Panc1 (cell line): ENCODE measurements around the gene SLC35G2. TPM values are rescaled to one million over a fixed set of nuclear protein-coding genes. Genes with fewer than 3 reads are reported as not detected.
"Not testable (repeated sequence)": the region's sequence is repeated elsewhere in the genome, so short reads cannot be mapped to it uniquely, and the experiment has no call there.

Experiments
- ATAC-seq: fragments of 200-7000 bp; cut with Tn5 transposase; 2 replicates; pipeline ENCODE4 v1.9.1; 2020; ENCODE audit warnings: mild to moderate bottlenecking, moderate library complexity
- BruUV-seq: library from RNA; stranded (reverse); fragments of 400-500 nt; replicated peaks from 2 replicates; lab custom pipeline; 2021; lab: Mats Ljungman, UMichigan
- CTCF ChIA-PET: fragments of 300-600 bp; sonication (Branson Sonifier 250); formaldehyde crosslinking; loops from one replicate; lab custom pipeline; 2022; ENCODE audit warnings: antibody characterized with exemption; lab: Charles Lee
- POLR2A ChIA-PET: fragments of 300-600 bp; sonication (Branson Sonifier 250); formaldehyde crosslinking; loops from one replicate; lab custom pipeline; 2022; ENCODE audit warnings: antibody characterized with exemption; lab: Charles Lee
- DNase-seq: peaks from one replicate; pipeline ENCODE4 v3.0.0-alpha.2; 2010; ENCODE audit warnings: low read depth, low spot score
- H3K27ac ChIP-seq: 2 replicates; pipeline ENCODE4 v1.5.1; 2011; ENCODE audit warnings: mild to moderate bottlenecking, low read length, inconsistent platforms
- H3K27me3 ChIP-seq: fragments of 200-500 bp; sonication (Bioruptor generic); 2 replicates; pipeline ENCODE4 v1.6.0; 2014; ENCODE audit warnings: low read length, inconsistent platforms; ENCODE audit not compliant: control insufficient read depth, insufficient read depth
- H3K36me3 ChIP-seq: fragments of 200-500 bp; sonication (Bioruptor generic); 2 replicates; pipeline ENCODE4 v1.5.1; 2014; ENCODE audit warnings: inconsistent platforms, mild to moderate bottlenecking, low read length, moderate library complexity; ENCODE audit not compliant: control insufficient read depth, insufficient read depth
- H3K4me1 ChIP-seq: 2 replicates; pipeline ENCODE4 v1.5.1; 2011; ENCODE audit warnings: inconsistent platforms, mild to moderate bottlenecking, low read length, moderate library complexity; ENCODE audit not compliant: control insufficient read depth, insufficient read depth
- H3K4me3 ChIP-seq, 2 experiments: 2 replicates each; pipeline ENCODE4 v1.5.1; 2011 to 2012; ENCODE audit warnings: low read depth in 2 of 2, low read length in 2 of 2, mild to moderate bottlenecking in 2 of 2, inconsistent platforms in 1 of 2, moderate library complexity in 1 of 2
- H3K9me3 ChIP-seq: fragments of 200-500 bp; sonication (Bioruptor generic); 2 replicates; pipeline ENCODE4 v1.5.1; 2014; ENCODE audit warnings: low read depth, mild to moderate bottlenecking, inconsistent platforms, low read length, moderate library complexity; ENCODE audit not compliant: control insufficient read depth, insufficient read depth
- POLR2AphosphoS5 ChIP-seq: IDR thresholded peaks from 2 replicates; pipeline ENCODE4 v1.6.1; 2012; ENCODE audit warnings: mild to moderate bottlenecking, low read depth, low read length, moderate library complexity
- REST ChIP-seq, 2 experiments: IDR thresholded peaks; 2 replicates each; pipeline ENCODE4 v1.6.1; 2011 to 2012; ENCODE audit warnings: low read depth in 2 of 2, control low read depth in 1 of 2, low read length in 1 of 2, mild to moderate bottlenecking in 1 of 2, moderate library complexity in 1 of 2; ENCODE audit not compliant: insufficient read depth in 1 of 2
- SIN3A ChIP-seq: IDR thresholded peaks from 2 replicates; pipeline ENCODE4 v1.6.1; 2012; ENCODE audit warnings: low read depth, mild to moderate bottlenecking, low read length, moderate library complexity, borderline replicate concordance; ENCODE audit not compliant: insufficient read depth
- TCF7L2 ChIP-seq: IDR thresholded peaks from 2 replicates; pipeline ENCODE4 v1.6.1; 2011; ENCODE audit warnings: mild to moderate bottlenecking, low read depth, low read length, inconsistent platforms
- in situ Hi-C: cut with HindIII; loops from 2 replicates; pipeline ENCODE4 v1.10.0; 2016; ENCODE audit warnings: low sequenced_read_pairs, low pct_unique_long_range_greater_than_20kb
- intact Hi-C: fragments of 100-400 bp; cut with micrococcal nuclease; formaldehyde crosslinking; loops from one replicate; pipeline ENCODE4 v1.10.0; 2022; ENCODE audit not compliant: unreplicated experiment
- total RNA-seq: library from RNA; stranded (reverse); gene quantifications from one replicate; pipeline ENCODE4 v1.2.1, GENCODE V29; 2021; ENCODE audit not compliant: unreplicated experiment
- TF ChIP-seq, protein P1 (sequence below): fragments of 450-650 bp; IDR thresholded peaks from 2 replicates; pipeline ENCODE4 v1.5.1; 2017; ENCODE audit warnings: mild to moderate bottlenecking

Gene SLC35G2
- total RNA-seq, 1 experiment from 2014 or later = 15.0 TPM

DNA sequence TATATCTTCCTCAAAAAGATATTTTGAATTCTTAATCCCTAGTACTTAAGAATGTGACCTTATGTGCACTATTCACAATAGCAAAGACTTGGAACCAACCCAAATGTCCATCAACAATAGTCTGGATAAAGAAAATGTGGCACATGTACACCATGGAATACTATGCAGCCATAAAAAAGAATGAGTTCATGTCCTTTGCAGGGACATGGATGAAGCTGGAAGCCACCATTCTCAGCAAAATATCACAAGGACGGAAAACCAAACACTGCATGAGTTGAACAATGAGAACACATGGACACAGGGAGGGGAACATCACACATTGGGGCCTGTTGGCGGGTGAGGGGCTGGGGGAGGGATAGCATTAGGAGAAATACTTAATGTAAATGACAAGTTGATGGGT is 60.6 kb downstream of the SLC35G2 start:
- ATAC-seq, DNase-seq, POLR2A ChIA-PET, H3K27ac ChIP-seq, intact Hi-C loops, H3K27me3 ChIP-seq, H3K9me3 ChIP-seq, in situ Hi-C loops, BruUV-seq, H3K4me1 ChIP-seq, H3K36me3 ChIP-seq, H3K4me3 ChIP-seq, CTCF ChIA-PET: not testable (repeated sequence)

DNA sequence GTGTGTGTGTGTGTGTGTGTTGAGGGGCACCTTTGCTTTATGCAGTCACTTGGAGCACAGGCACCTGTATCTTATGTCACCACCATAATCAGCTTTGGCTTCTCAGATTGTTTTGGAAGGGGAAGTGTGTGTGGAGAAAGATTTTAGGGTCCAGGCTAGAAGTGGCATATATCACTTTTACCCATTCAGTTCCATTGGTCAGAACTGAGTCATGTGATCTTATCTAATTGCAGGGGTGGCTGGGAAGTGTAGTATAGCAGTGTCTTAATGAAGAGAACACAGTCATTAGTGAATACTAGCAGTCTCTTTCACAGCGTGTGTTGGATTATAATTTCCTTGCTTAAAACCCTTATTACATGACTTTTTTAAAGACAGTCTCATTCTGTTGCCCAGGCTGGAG is 63.6 kb downstream of the SLC35G2 start:
- Histone ChIP-seq H3K27me3 (no peaks in the 10 kb centered on the region), H3K4me3 (no peak overlapping the region), H3K36me3 (no peaks in the 10 kb centered on the region), H3K9me3 (peaks cover under 1% of the 10 kb centered on the region; the same call in 1 of the 2 replicates), H3K27ac (no peak overlapping the region), H3K4me1 (no peaks in the 10 kb centered on the region; the same call in 1 of the 2 replicates)
- TF ChIP-seq SIN3A = no peak
- no peak for TF ChIP-seq REST (IDR thresholded peaks at IDR 0.05; ENCODE audit: insufficient read depth in 1 of 2, low read depth in 2 of 2, low read length in 1 of 2)
- no peak for TF ChIP-seq POLR2AphosphoS5
- TF ChIP-seq, protein P1, sequence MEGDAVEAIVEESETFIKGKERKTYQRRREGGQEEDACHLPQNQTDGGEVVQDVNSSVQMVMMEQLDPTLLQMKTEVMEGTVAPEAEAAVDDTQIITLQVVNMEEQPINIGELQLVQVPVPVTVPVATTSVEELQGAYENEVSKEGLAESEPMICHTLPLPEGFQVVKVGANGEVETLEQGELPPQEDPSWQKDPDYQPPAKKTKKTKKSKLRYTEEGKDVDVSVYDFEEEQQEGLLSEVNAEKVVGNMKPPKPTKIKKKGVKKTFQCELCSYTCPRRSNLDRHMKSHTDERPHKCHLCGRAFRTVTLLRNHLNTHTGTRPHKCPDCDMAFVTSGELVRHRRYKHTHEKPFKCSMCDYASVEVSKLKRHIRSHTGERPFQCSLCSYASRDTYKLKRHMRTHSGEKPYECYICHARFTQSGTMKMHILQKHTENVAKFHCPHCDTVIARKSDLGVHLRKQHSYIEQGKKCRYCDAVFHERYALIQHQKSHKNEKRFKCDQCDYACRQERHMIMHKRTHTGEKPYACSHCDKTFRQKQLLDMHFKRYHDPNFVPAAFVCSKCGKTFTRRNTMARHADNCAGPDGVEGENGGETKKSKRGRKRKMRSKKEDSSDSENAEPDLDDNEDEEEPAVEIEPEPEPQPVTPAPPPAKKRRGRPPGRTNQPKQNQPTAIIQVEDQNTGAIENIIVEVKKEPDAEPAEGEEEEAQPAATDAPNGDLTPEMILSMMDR = no peak
- TF ChIP-seq TCF7L2 = no peak
- BruUV-seq = no TSS peak
- POLR2A ChIA-PET = no interaction called here
- in situ Hi-C loops = no loop called here
- peak; percentile 60 for ATAC-seq
- intact Hi-C loops = no loop called here
- CTCF ChIA-PET = no interaction called here
- no peak for DNase-seq

DNA sequence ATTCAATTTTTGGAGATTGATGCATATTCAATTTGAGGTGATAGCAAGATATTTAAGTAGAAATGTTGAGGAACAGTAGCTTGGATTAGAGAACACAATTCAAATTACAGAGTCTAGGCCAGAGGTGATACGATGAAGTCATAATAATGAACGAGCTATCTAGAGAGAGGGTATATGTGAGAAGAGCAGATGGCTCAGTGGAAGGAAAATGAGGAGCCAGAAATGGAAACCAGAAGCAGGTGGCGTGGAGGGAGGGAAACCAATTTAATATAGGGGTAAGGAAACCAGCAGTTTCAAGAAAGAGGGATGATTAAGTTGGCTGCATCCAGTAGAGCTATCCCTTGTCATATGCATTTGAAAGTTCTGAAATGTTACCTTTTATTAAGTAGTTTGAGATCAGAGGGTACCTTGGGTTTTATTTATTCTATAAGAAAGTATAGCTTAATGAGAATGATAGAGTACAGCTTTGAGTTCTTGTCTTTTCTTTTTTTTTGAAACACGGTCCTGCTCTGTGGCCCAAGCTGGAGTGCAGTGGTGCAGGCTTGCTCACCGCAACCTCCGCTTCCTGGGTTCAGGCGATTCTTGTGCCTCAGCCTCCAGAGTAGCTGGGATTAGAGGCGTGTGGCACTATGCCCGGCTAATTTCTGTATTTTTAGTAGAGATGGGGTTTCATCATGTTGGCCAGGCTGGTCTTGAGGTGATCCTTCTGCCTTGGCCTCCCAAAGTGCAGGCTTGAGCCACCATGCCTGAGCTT is 65.2 kb downstream of the SLC35G2 start:
- Histone ChIP-seq H3K36me3 (no peaks in the 10 kb centered on the region), H3K27ac (no peak overlapping the region), H3K27me3 (no peaks in the 10 kb centered on the region), H3K4me3 (no peak overlapping the region), H3K9me3 (no peaks in the 10 kb centered on the region), H3K4me1 (no peaks in the 10 kb centered on the region; the same call in 1 of the 2 replicates)
- TF ChIP-seq TCF7L2 (no peak), POLR2AphosphoS5 (no peak), REST (IDR thresholded peaks at IDR 0.05; ENCODE audit: insufficient read depth in 1 of 2, low read depth in 2 of 2, low read length in 1 of 2) (no peak), SIN3A (no peak)
- TF ChIP-seq, protein P1 = no peak
- intact Hi-C loops = no loop called here
- no TSS peak for BruUV-seq
- ChIA-PET CTCF (no interaction called here), POLR2A (no interaction called here)
- in situ Hi-C loops = no loop called here
- no peak for DNase-seq
- ATAC-seq = no peak
